Stimulated activated CD8-positive, alpha-beta memory T cell treated with anti-CD3 and anti-CD28 coated beads, Interleukin-15, amount 100 ng/mL, for 4 hours (primary cell): ENCODE data around the gene XRRA1.
"Not testable (repeated sequence)": the region's sequence is repeated elsewhere in the genome, so short reads cannot be mapped to it uniquely, and the experiment has no call there.

ENCODE experiments used
- DNase-seq, 2 donors: peaks; one replicate each; pipeline ENCODE4 v3.0.0-alpha.2; 2020; ENCODE audit warnings: low read depth in 2 of 2

The XRRA1 gene

GRCh38 chr11:74948898-74949752 lies at the start of gene XRRA1, which contains the start of gene SPCS2:
TSS of gene XRRA1 (minus strand) at chr11:74949091. CDS start at chr11:74940878, 8,213 bp downstream.
TSS of gene SPCS2 (plus strand) at chr11:74949266. CDS start at chr11:74949286, 20 bp downstream.
- peak; percentile 96 to 98 for DNase-seq

- DNase-seq, result no peak
These were observed 44.0 kb upstream of the XRRA1 start for GRCh38 chr11:74992852-74993251.

GRCh38 chr11:74990941-74991340 lies 42.0 kb upstream of the XRRA1 start:
- no peak for DNase-seq

GRCh38 chr11:74990150-74990549 lies 41.3 kb upstream of the XRRA1 start:
- DNase-seq, result not testable (repeated sequence)

GRCh38 chr11:74989260-74989638 lies 40.4 kb upstream of the XRRA1 start:
- DNase-seq, result no peak

GRCh38 chr11:74988541-74989259 lies 39.8 kb upstream of the XRRA1 start, which contains the start of gene NEU3:
TSS of gene NEU3 (plus strand) at chr11:74988933. CDS start at chr11:74989061, 128 bp downstream.
- peak; percentile 77 to 80 for DNase-seq

GRCh38 chr11:74984730-74985129 lies 35.8 kb upstream of the XRRA1 start:
- DNase-seq, result no peak

GRCh38 chr11:74984070-74984469 lies 35.2 kb upstream of the XRRA1 start:
- no peak for DNase-seq

- no peak for DNase-seq
These were observed 33.0 kb upstream of the XRRA1 start for GRCh38 chr11:74981888-74982287.

- DNase-seq, result no peak
These were observed 31.7 kb upstream of the XRRA1 start for GRCh38 chr11:74980634-74981033.

- DNase-seq, result no peak
These were observed 29.1 kb upstream of the XRRA1 start for GRCh38 chr11:74978041-74978440.

- no peak for DNase-seq
These were observed 22.5 kb upstream of the XRRA1 start for GRCh38 chr11:74971424-74971823.

GRCh38 chr11:74970852-74971395 lies 22.0 kb upstream of the XRRA1 start:
- no peak for DNase-seq

GRCh38 chr11:74966651-74967050 lies 17.8 kb upstream of the XRRA1 start:
- no peak for DNase-seq

- not testable (repeated sequence) for DNase-seq
These were observed 11.2 kb upstream of the XRRA1 start for GRCh38 chr11:74960128-74960527.

GRCh38 chr11:74957937-74958629 lies 9.2 kb upstream of the XRRA1 start:
- no peak for DNase-seq

- DNase-seq, result no peak
These were observed 7.6 kb upstream of the XRRA1 start for GRCh38 chr11:74956397-74957015.

- DNase-seq, result no peak
These were observed 5.3 kb upstream of the XRRA1 start for GRCh38 chr11:74954199-74954598.

GRCh38 chr11:74953451-74953850 lies 4.6 kb upstream of the XRRA1 start:
- DNase-seq, result no peak

GRCh38 chr11:74952752-74953151 lies 3.9 kb upstream of the XRRA1 start:
- DNase-seq, result no peak

- no peak for DNase-seq
These were observed 2.3 kb upstream of the XRRA1 start for GRCh38 chr11:74951226-74951625.
